ENCODE data around the gene SMAD6. TPM values are rescaled to one million over a fixed set of nuclear protein-coding genes. Genes with fewer than 3 reads are reported as not detected.

The SMAD6 gene
- total and polyA plus RNA-seq, 2 of the 4 experiments (the other 2 are of a cell fraction): 4.8 to 8.5 TPM

- TF ChIP-seq ELK1 (IDR thresholded peaks at IDR 0.05; ENCODE audit: borderline replicate concordance, low read depth, low read length) (no peak), RCOR1 (IDR thresholded peaks at IDR 0.05; ENCODE audit: insufficient replicate concordance, low read length) (no peak), MXI1 (IDR thresholded peaks at IDR 0.05; ENCODE audit: borderline replicate concordance, low read depth, low read length) (no peak), BHLHE40 (IDR thresholded peaks at IDR 0.05; ENCODE audit: low read depth, low read length) (no peak), RAD21 (IDR thresholded peaks at IDR 0.05; ENCODE audit: low read length) (no peak)
Measured at GRCh38 chr15:66708389-66708788, 6.4 kb downstream of the SMAD6 start (continued).

- peaks cover 10% of the 10 kb centered on the region for H3K36me3 ChIP-seq (ENCODE audit: control insufficient read depth, insufficient read depth, low read length)
Measured at GRCh38 chr15:66709884-66710283, 7.8 kb downstream of the SMAD6 start.

More at GRCh38 chr15:66709884-66710283, 7.8 kb downstream of the SMAD6 start:
- Histone ChIP-seq H3K27ac (ENCODE audit: insufficient read depth, low read length) (no peak overlapping the region), H3K56ac (ENCODE audit: extremely low read depth, insufficient read depth, low read length) (no peak overlapping the region), H3K4me2 (ENCODE audit: low read depth, low read length) (no peak overlapping the region), H4K20me1 (ENCODE audit: insufficient read depth, low read length) (peaks cover 28% of the 10 kb centered on the region), H3K4me3 (ENCODE audit: insufficient read depth, low read depth, low read length) (no peak overlapping the region), H2AK5ac (ENCODE audit: low read depth, low read length) (no peak overlapping the region; the same call in 1 of the 2 replicates), H2BK5ac (ENCODE audit: low read depth, low read length, poor library complexity, severe bottlenecking) (no peak overlapping the region), H3K9ac (ENCODE audit: low read depth, low read length) (no peak overlapping the region), H3K4me1 (ENCODE audit: control insufficient read depth, insufficient read depth, low read length) (peaks cover 43% of the 10 kb centered on the region), H4K5ac (ENCODE audit: low read depth, low read length) (no peak overlapping the region), H4K8ac (ENCODE audit: low read depth in 2 of 2, low read length in 2 of 2) (no peak overlapping the region), H2AFZ (replicated peaks; ENCODE audit: low read length, poor library complexity) (no peak overlapping the region), H2BK15ac (ENCODE audit: low read depth, low read length) (no peak overlapping the region), H4K91ac (ENCODE audit: insufficient read depth, low read depth, low read length) (no peak overlapping the region; the same call in 1 of the 2 replicates), H3K79me1 (ENCODE audit: low read depth in 1 of 2, low read length in 2 of 2) (peaks cover 24 to 95% of the 10 kb centered on the region in 2 experiments), H3K4ac (ENCODE audit: low read depth, low read length) (no peak overlapping the region), H3K27me3 (ENCODE audit: control insufficient read depth, insufficient read depth, low read length) (no peaks in the 10 kb centered on the region), H2BK20ac (ENCODE audit: low read depth, low read length) (no peak overlapping the region), H2AK9ac (replicated peaks; ENCODE audit: low read depth, low read length, poor library complexity) (no peak overlapping the region), H3K9me3 (ENCODE audit: control insufficient read depth, insufficient read depth, low read length) (no peaks in the 10 kb centered on the region), H3K18ac (ENCODE audit: low read depth, low read length) (no peak overlapping the region), H3K23ac (ENCODE audit: low read depth, low read length) (no peak overlapping the region), H2BK120ac (ENCODE audit: low read depth, low read length) (no peak overlapping the region), H3K9me1 (ENCODE audit: insufficient read depth, low read length) (peaks cover 47% of the 10 kb centered on the region), H3K14ac (replicated peaks; ENCODE audit: low read depth, low read length) (peak overlapping the region; percentile 32; the same call in 1 of the 2 replicates)
- WGBS, 2 experiments (ENCODE audit: extremely low coverage in 2 of 2, insufficient read length in 1 of 2): no CpG with 5 or more reads among the region's 5 CpGs
- TF ChIP-seq MXI1 (IDR thresholded peaks at IDR 0.05; ENCODE audit: borderline replicate concordance, low read depth, low read length) (no peak), MAFK (IDR thresholded peaks at IDR 0.05; ENCODE audit: low read depth, low read length) (no peak), ELK1 (IDR thresholded peaks at IDR 0.05; ENCODE audit: borderline replicate concordance, low read depth, low read length) (no peak)
- ChIA-PET CTCF (interaction anchor here (1.3 kb wide), 1 partner anchor 10 kb away, joined by 3 read pairs; no protein-coding TSS in a partner anchor), POLR2A (ENCODE audit: unreplicated experiment) (no interaction called here)
- dilution Hi-C loops (cut with HindIII; ENCODE audit: low sequenced_read_pairs, unreplicated experiment): no loop called here
- in situ Hi-C loops (cut with MboI; ENCODE audit: low sequenced_read_pairs): loop anchor here (5.0 to 25.0 kb wide), 2 partner anchors 62 to 127 kb away; no protein-coding TSS in a partner anchor
- DNase-seq (no peak), ATAC-seq (ENCODE audit: low read depth) (no peak)
- BruUV-seq (replicated peaks): no TSS peak
- intact Hi-C loops (cut with micrococcal nuclease): loop anchor here (5.0 to 10.0 kb wide), 2 partner anchors 77 to 205 kb away; partner anchors contain the start of genes RPL4 and ZWILCH

All from IMR-90 (cell line).